ENCODE data around the gene UGT1A4. TPM values are rescaled to one million over a fixed set of nuclear protein-coding genes. Genes with fewer than 3 reads are reported as not detected.

UGT1A4 gene
- total and polyA plus RNA-seq, 7 donors, result 0.50 to 0.60 TPM; not detected in 5

- Histone ChIP-seq H3K4me3 (no peak overlapping the region), H3K36me3 (no peaks in the 10 kb centered on the region), H3K4me1 (no peaks in the 10 kb centered on the region), H3K9me3 (peaks cover 0 to 1% (median 0%) of the 10 kb centered on the region in 4 donors), H3K27ac (no peak overlapping the region), H3K27me3 (peaks cover 0 to 5% (median 0%) of the 10 kb centered on the region in 3 donors)
- DNase-seq, result peak; percentile 44
- no peak for TF ChIP-seq POLR2A (IDR thresholded peaks at IDR 0.05)
- intact Hi-C loops (cut with DNase I), result no loop called here
- 83 to 93% methylated on average over 3 of the region's 3 CpGs for WGBS, 2 donors
These were observed 94.9 kb downstream of the UGT1A4 start for GRCh38 chr2:233813236-233814055.

GRCh38 chr2:233814056-233814835 lies 95.7 kb downstream of the UGT1A4 start:
- TF ChIP-seq CTCF (IDR thresholded peaks at IDR 0.05) (no peak), POLR2A (IDR thresholded peaks at IDR 0.05) (no peak), EP300 (IDR thresholded peaks at IDR 0.05) (no peak), POLR2AphosphoS5 (IDR thresholded peaks at IDR 0.05) (no peak)
- H3K36me3 ChIP-seq, result no peaks in the 10 kb centered on the region
- intact Hi-C loops (cut with DNase I), result no loop called here
- peak; percentile 29 for DNase-seq
- no peak overlapping the region for H3K4me3 ChIP-seq
- H3K27ac ChIP-seq, result no peak overlapping the region
- H3K9me3 ChIP-seq, result peaks cover 0 to 1% (median 0%) of the 10 kb centered on the region in 4 donors
- WGBS, 2 donors, result 83 to 89% methylated on average over 2 of the region's 2 CpGs
- no peaks in the 10 kb centered on the region for H3K4me1 ChIP-seq
- H3K27me3 ChIP-seq, result no peaks in the 10 kb centered on the region

DNA sequence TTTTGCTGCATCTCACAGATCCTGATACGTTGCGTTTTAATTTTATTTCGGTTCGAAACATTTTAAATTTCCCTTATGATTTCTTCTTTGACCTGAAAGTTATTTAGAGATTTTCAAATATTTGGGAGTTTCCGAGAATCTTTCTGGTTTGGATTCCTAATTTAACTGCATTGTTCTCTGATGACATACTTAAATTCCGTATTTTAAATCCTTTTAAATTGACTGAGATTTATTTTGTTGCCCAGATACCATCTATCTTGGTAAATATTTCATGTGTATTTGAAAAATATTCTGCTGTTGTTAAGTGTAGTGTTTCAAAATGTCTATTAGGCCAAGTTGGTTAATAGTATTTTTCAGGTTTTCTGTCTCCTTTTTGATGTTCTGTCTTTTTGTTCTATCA lies 97.3 kb downstream of the UGT1A4 start:
- no peaks in the 10 kb centered on the region for H3K27me3 ChIP-seq

DNA sequence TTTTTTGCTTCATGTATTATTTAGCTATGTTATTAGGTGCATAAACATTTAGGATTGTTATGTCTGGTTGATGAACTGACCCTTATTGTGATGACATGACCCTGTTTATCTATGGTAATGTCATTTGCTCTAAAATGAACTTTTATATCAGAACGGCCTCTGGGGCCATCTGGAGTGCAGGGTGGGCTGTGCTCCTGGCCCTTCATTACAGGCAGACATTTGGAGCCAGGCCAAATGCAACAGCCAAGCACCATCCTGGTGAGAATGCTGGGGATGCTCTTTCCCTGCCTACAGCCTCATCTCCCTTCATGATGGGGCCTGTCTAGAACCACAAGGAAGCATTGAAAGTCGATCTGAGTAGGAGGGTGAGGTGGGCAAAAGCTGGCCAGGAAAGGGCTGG lies 97.8 kb downstream of the UGT1A4 start:
- Histone ChIP-seq H3K27me3 (no peaks in the 10 kb centered on the region), H3K36me3 (no peaks in the 10 kb centered on the region), H3K9me3 (peaks cover 0 to 1% (median 0%) of the 10 kb centered on the region in 4 donors), H3K4me1 (no peaks in the 10 kb centered on the region), H3K4me3 (no peak overlapping the region), H3K27ac (no peak overlapping the region)
- peak; percentile 30 for DNase-seq
- intact Hi-C loops (cut with DNase I), result no loop called here
- no peak for TF ChIP-seq EP300 (IDR thresholded peaks at IDR 0.05)
- no peak for TF ChIP-seq POLR2A (IDR thresholded peaks at IDR 0.05)
- TF ChIP-seq POLR2AphosphoS5 (IDR thresholded peaks at IDR 0.05), result no peak
- 61 to 70% methylated on average over 2 of the region's 2 CpGs for WGBS, 2 donors

More for the DNA sequence above, 97.3 kb downstream of the UGT1A4 start:
- intact Hi-C loops (cut with DNase I), result no loop called here
- no peak for TF ChIP-seq POLR2AphosphoS5 (IDR thresholded peaks at IDR 0.05)
- TF ChIP-seq POLR2A (IDR thresholded peaks at IDR 0.05), result no peak
- TF ChIP-seq CTCF (IDR thresholded peaks at IDR 0.05), result no peak
- no peak for TF ChIP-seq EP300 (IDR thresholded peaks at IDR 0.05)
- DNase-seq, result no peak
- Histone ChIP-seq H3K27ac (no peak overlapping the region), H3K4me3 (no peak overlapping the region), H3K9me3 (peaks cover 0 to 1% (median 0%) of the 10 kb centered on the region in 4 donors), H3K4me1 (no peaks in the 10 kb centered on the region), H3K36me3 (no peaks in the 10 kb centered on the region)
- 93% methylated on average over 6 of the region's 6 CpGs for WGBS, 2 donors

- no peaks in the 10 kb centered on the region for H3K36me3 ChIP-seq
- no peak overlapping the region for H3K4me3 ChIP-seq
- no peaks in the 10 kb centered on the region for H3K27me3 ChIP-seq
- no peaks in the 10 kb centered on the region for H3K4me1 ChIP-seq
- intact Hi-C loops (cut with DNase I), result no loop called here
- TF ChIP-seq EP300 (IDR thresholded peaks at IDR 0.05) (no peak), POLR2A (IDR thresholded peaks at IDR 0.05) (no peak), POLR2AphosphoS5 (IDR thresholded peaks at IDR 0.05) (no peak), CTCF (IDR thresholded peaks at IDR 0.05) (no peak)
- H3K9me3 ChIP-seq, result peaks cover 0 to 1% (median 0%) of the 10 kb centered on the region in 4 donors
- whole genome bisulfite sequencing, 2 donors, result 82 to 87% methylated on average over 4 of the region's 4 CpGs
- DNase-seq, result peak; percentile 32
- no peak overlapping the region for H3K27ac ChIP-seq
These were observed 98.2 kb downstream of the UGT1A4 start for GRCh38 chr2:233816771-233817170.
